Measurements from ENCODE around the gene RNF150. TPM values are rescaled to one million over a fixed set of nuclear protein-coding genes. Genes with fewer than 3 reads are reported as not detected.

The RNF150 gene
- total and polyA plus RNA-seq, 8 donors, result 1.9 to 15.2 (median 14.1) TPM

- Histone ChIP-seq H3K4me1 (no peaks in the 10 kb centered on the region), H3K36me3 (no peaks in the 10 kb centered on the region), H3K27ac (no peak overlapping the region), H3K27me3 (peaks cover 0 to 4% of the 10 kb centered on the region in 2 donors), H3K4me3 (no peak overlapping the region), H3K9me3 (no peaks in the 10 kb centered on the region)
- no peak for DNase-seq
- intact Hi-C loops (cut with DNase I), result no loop called here
- TF ChIP-seq, protein P1, sequence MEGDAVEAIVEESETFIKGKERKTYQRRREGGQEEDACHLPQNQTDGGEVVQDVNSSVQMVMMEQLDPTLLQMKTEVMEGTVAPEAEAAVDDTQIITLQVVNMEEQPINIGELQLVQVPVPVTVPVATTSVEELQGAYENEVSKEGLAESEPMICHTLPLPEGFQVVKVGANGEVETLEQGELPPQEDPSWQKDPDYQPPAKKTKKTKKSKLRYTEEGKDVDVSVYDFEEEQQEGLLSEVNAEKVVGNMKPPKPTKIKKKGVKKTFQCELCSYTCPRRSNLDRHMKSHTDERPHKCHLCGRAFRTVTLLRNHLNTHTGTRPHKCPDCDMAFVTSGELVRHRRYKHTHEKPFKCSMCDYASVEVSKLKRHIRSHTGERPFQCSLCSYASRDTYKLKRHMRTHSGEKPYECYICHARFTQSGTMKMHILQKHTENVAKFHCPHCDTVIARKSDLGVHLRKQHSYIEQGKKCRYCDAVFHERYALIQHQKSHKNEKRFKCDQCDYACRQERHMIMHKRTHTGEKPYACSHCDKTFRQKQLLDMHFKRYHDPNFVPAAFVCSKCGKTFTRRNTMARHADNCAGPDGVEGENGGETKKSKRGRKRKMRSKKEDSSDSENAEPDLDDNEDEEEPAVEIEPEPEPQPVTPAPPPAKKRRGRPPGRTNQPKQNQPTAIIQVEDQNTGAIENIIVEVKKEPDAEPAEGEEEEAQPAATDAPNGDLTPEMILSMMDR (IDR thresholded peaks at IDR 0.05), result no peak
- peak; percentile 34 for ATAC-seq
Observed at GRCh38 chr4:141142423-141142822, 9.2 kb upstream of the RNF150 start.

DNA sequence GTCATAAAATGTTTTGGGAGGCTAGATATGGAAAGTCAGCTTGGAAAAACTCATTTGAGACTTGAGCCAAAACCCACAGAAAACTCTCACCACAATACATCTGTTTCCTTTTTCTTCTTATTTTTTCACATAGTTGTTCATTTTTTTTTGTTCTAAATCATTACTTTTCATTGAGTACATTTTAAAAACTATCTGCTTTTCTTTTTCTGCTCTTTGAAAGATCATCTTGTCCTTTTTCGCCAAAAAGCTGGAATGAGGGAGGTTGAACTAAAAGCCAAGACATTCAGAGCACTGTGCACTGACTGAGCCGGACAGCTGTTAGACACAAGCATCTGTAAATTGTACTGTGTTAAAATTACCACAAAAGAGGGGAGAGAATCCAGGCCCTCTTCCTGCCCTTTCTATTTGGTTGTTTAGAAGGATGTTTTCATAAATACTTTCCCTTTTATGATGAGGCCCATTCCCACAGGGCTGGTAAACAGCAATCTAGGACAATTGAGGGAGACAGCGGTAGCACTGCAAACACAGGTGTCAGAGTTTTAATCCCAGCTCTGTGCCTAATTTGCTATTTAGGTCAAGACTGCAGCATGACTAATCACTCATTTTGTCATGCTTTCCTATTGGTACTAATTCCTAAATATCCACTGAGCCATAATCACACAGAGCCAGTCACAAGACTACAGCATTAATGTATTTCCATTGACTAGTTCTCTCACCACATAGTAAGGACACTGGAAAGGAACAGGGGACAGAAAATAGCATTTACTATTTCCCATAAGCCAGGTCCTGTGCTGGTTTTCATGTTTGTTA is 7.3 kb upstream of the RNF150 start:
- TF ChIP-seq, protein P1 (IDR thresholded peaks at IDR 0.05), result no peak
- Histone ChIP-seq H3K4me1 (no peaks in the 10 kb centered on the region), H3K4me3 (no peak overlapping the region), H3K27ac (no peak overlapping the region), H3K9me3 (no peaks in the 10 kb centered on the region), H3K36me3 (no peaks in the 10 kb centered on the region), H3K27me3 (peaks cover 0 to 22% of the 10 kb centered on the region in 2 donors)
- intact Hi-C loops (cut with DNase I), result no loop called here
- ATAC-seq (no peak), DNase-seq (no peak)

DNA sequence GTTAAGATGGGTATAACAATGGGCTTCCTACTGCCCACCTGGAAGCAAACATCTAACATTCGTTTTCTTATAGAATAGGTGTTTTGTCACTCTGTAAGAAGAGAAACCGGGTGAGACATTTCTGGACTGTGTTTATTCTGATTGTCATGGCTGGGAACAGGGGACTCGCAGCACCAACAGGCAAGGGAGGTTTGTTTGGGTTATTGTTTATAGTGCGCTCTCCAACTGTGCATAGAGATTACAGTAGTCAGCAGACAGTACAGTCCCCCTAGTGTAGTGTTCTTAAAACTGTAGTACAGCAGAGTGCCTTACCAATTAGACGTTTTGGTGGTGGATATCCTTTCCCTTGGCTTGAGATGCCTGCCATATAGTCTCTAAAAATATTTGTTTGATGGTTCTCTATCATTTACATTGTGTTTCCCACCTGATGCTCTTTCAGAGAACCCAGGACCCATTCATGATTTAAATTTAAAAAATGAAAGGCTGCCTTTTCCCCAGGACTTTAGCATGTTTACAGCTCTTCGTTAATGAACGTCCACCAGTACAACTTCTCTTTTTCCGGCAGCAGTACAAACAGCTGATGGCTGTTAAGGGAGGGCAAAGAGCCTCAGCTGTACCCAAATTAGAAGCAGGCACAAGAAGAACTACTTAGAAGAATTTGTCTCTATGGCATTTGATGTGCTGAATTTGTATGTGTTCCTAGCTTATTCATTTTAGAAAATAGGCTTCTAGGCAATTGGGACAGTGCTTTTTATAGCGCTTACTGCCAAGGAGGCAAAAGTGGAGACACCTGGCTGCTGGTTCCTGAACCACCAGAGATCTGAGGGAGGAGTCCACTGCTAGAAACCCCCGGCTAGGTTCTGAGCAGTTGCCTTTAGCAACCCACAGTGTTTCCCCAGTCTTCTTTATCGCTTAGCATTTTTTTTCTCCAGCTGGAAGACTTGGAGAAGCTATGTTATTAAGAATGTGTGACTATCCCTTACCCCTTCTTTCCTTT is 1.0 kb upstream of the RNF150 start:
- Histone ChIP-seq H3K4me3 (no peak overlapping the region), H3K4me1 (peaks cover 4 to 14% of the 10 kb centered on the region in 2 donors), H3K36me3 (no peaks in the 10 kb centered on the region), H3K27me3 (peaks cover 20 to 85% of the 10 kb centered on the region in 2 donors), H3K27ac (no peak overlapping the region), H3K9me3 (no peaks in the 10 kb centered on the region)
- DNase-seq (peak in 1 of 4 donors; percentile 51), ATAC-seq (no peak)
- intact Hi-C loops (cut with DNase I), result loop anchor here in 1 of 2 donors (5.0 kb wide), 1 partner anchor 272 kb away; no protein-coding TSS in a partner anchor
- TF ChIP-seq, protein P1 (IDR thresholded peaks at IDR 0.05), result no peak

GRCh38 chr4:141132709-141133145 is 542 bp downstream of the RNF150 start:
- no peaks in the 10 kb centered on the region for H3K9me3 ChIP-seq
- no peaks in the 10 kb centered on the region for H3K36me3 ChIP-seq
- H3K27me3 ChIP-seq, result peaks cover 20 to 89% of the 10 kb centered on the region in 2 donors
- intact Hi-C loops (cut with DNase I), result loop anchor here in 1 of 2 donors (5.0 kb wide), 1 partner anchor 270 kb away; no protein-coding TSS in a partner anchor
- H3K4me3 ChIP-seq, result peak overlapping the region; percentile 54 to 58
- TF ChIP-seq, protein P1 (IDR thresholded peaks at IDR 0.05), result no peak
- peak in 2 of 4 donors; percentile 71 to 72 for DNase-seq
- peak; percentile 70 for ATAC-seq
- H3K27ac ChIP-seq, result no peak overlapping the region
- peaks cover 4 to 14% of the 10 kb centered on the region in 2 donors for H3K4me1 ChIP-seq
